T-helper 2 cell treated with Interferon-gamma antibody and Interleukin-4, amounts not matched to agents 5 μg/mL and 100 μg/mL, for 36 hours (primary cell): ENCODE measurements around the gene GMIP.
"Not testable (repeated sequence)": the region's sequence is repeated elsewhere in the genome, so short reads cannot be mapped to it uniquely, and the experiment has no call there.

Experiments
- DNase-seq: peaks from one replicate; pipeline ENCODE4 v3.0.0; 2021; ENCODE audit warnings: low spot score
- H3K27ac Mint-ChIP-seq: one replicate; pipeline ENCODE4 v1.8.0; 2021; ENCODE audit warnings: mild to moderate bottlenecking, mixed read lengths
- H3K27me3 Mint-ChIP-seq: one replicate; pipeline ENCODE4 v1.8.0; 2021; ENCODE audit warnings: low read depth, mixed read lengths
- H3K36me3 Mint-ChIP-seq: one replicate; pipeline ENCODE4 v1.8.0; 2021; ENCODE audit warnings: low read depth, mixed read lengths
- H3K4me1 Mint-ChIP-seq: one replicate; pipeline ENCODE4 v1.8.0; 2021; ENCODE audit warnings: low read depth, mixed read lengths
- H3K4me3 Mint-ChIP-seq: one replicate; pipeline ENCODE4 v1.8.0; 2022; ENCODE audit warnings: mild to moderate bottlenecking, moderate library complexity, mixed read lengths
- H3K9me3 Mint-ChIP-seq: one replicate; pipeline ENCODE4 v1.8.0; 2021; ENCODE audit warnings: mixed read lengths

Gene GMIP

DNA sequence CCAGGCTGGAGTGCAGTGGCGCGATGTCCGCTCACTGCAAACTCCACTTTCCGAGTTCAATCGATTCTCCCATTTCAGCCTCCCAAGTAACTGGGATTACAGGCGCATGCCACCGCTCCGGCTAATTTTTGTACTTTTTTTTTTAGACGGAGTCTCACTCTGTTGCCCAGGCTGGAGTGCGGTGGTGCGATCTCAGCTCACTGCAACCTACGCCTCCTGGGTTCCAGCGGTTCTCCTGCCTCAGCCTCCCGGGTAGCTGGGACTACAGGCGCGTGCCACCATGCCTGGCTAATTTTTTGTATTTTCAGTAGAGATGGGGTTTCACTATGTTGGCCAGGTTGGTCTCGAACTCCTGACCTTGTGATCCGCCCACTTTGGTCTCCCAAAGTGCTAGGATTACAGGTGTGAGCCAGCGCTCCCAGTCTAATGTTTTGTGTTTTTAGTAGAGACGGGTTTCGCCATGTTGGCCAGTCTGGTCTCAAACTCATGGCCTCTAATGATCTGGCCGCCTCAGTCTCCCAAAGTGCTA is 22.0 kb upstream of the GMIP start:
- not testable (repeated sequence) for DNase-seq, H3K27me3 Mint-ChIP-seq, H3K9me3 Mint-ChIP-seq, H3K27ac Mint-ChIP-seq
- Mint-ChIP-seq H3K4me1 (peaks cover 33% of the 10 kb centered on the region), H3K36me3 (peaks cover 40% of the 10 kb centered on the region), H3K4me3 (peak overlapping the region; percentile 34)

DNA sequence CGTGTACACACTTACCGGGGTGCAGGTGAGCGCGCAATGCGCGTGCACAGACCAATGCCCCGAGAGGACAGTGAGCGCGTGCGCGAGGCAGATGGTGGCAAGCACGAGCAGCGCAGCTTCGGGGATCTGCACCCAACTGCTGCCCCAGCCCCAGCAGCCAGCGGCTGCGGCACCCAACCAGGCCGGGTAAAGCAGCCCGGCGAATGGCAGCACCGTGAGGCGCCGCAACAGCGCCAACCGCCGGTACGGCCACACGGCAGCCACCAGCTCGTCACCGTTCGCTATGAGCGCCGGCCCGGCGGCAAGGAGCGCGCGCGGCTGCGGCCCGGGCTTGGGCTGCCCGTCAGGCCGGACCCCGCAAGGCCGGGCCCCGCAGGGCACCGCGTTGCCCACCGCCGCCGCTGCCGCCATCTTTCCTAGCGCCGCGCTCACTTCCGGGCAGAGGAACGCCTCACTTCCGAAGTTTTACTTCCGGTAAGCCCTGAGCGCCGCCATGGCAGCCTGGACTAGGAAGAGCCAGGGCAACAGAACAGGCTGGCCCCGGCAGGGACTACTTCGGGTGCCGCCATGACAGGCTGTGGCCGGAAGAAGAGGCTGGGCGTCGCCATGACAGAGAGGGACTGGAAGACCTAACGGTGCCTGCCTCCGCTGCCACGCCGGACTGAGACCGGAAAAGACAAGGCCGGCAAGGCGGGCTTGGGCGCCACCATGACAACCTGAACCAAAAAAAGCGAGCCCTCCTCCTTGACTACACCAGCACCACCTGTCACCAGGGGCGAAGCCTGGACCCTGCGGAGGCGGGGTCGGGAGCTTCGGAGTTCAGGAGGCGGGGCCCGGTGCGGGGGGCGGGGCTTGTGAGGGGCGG is 20.0 kb upstream of the GMIP start, which contains the start of gene ATP13A1:
Gene ATP13A1, minus strand, starts transcription at position 421 of the 865 bp plus-strand sequence. Its CDS starts 10 bp downstream, at position 411.
- Mint-ChIP-seq H3K4me1 (peaks cover 30% of the 10 kb centered on the region), H3K4me3 (peak within 1 kb of the TSS; percentile 91), H3K36me3 (peaks cover 37% of the 10 kb centered on the region)

DNA sequence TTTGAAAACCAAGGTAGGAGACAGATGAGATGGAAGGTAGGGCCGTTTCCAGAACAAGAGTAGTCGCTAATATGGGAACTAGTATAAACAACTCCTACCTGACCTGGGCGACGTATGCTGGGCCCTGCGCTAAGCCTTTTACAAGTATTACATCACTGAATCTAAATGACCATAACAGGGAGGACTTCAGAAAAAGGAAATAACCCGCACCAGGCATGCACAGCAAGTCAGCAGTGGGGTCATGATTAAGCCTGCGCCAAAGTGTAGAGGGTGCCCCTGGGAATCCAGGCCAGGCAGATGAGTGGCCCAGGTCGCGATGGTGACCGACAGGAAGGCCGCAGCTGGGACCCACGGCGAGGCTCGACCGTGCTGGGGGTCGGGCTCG is 19.4 kb upstream of the GMIP start:
- H3K4me1 Mint-ChIP-seq: peaks cover 24% of the 10 kb centered on the region
- H3K36me3 Mint-ChIP-seq: peaks cover 38% of the 10 kb centered on the region
- H3K9me3 Mint-ChIP-seq: peaks cover 4% of the 10 kb centered on the region
- H3K4me3 Mint-ChIP-seq: peak overlapping the region; percentile 90
- DNase-seq: no peak
- no peaks in the 10 kb centered on the region for H3K27me3 Mint-ChIP-seq
- H3K27ac Mint-ChIP-seq: peak overlapping the region; percentile 90

More for the DNA sequence above, 20.0 kb upstream of the GMIP start, which contains the start of gene ATP13A1:
- Mint-ChIP-seq H3K9me3 (peaks cover 4% of the 10 kb centered on the region), H3K27me3 (no peaks in the 10 kb centered on the region), H3K27ac (peak within 1 kb of the TSS; percentile 99)
- DNase-seq: peak; percentile 94

DNA sequence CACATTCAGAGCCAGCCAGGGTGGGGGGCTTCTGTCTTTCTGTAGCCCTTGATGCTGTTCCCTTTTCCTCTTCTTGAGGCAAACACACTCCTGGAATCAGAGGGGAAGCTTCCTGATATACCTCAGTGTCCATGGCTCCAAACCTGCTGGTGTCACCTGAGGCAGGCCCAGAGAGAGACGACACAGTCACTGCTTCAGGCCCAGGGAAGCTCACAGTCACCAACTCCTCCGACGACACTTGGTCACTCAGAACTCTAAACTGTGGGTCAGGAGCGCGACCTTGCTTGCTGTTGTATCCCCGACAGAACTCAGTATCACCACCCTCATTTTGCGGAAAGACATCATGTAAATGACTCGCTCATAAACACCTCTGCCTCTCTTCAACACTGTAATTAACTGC is 18.9 kb upstream of the GMIP start:
- H3K4me3 Mint-ChIP-seq: peak overlapping the region; percentile 90
- H3K4me1 Mint-ChIP-seq: peaks cover 21% of the 10 kb centered on the region
- DNase-seq: no peak
- H3K27ac Mint-ChIP-seq: peak overlapping the region; percentile 90
- H3K27me3 Mint-ChIP-seq: no peaks in the 10 kb centered on the region
- H3K36me3 Mint-ChIP-seq: peaks cover 38% of the 10 kb centered on the region
- H3K9me3 Mint-ChIP-seq: peaks cover 4% of the 10 kb centered on the region

DNA sequence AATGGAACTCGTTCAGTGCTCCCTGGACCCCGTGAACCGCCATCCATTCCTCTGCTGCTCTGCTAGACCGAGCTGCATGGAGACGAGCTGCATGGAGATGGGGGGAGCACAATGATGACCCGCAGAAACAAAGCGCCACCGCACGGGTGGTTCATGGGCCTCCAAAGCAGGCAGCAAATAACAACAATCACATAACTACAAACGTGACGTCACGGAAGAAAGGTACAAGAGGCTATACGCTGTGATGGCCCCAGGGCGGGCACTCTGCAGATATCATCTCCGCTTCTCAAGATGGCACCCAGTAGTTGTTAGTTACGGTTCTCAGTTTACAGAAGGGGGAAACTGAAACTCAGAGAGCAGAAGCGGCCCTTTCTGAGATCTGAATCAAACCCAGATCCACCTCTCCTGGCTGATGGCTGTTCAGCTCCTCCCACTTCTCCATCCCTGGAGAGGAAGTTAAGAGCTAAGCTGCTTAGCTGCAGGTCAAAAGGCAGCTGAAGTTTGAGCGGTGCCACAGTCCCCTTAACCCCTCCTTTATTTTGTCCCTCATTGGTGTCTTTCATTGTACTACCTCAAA is 18.3 kb upstream of the GMIP start:
- Mint-ChIP-seq H3K36me3 (peaks cover 39% of the 10 kb centered on the region), H3K9me3 (peaks cover 1% of the 10 kb centered on the region), H3K27ac (peak overlapping the region; percentile 90), H3K4me3 (peak overlapping the region; percentile 90), H3K4me1 (peaks cover 21% of the 10 kb centered on the region), H3K27me3 (no peaks in the 10 kb centered on the region)
- peak; percentile 26 for DNase-seq

DNA sequence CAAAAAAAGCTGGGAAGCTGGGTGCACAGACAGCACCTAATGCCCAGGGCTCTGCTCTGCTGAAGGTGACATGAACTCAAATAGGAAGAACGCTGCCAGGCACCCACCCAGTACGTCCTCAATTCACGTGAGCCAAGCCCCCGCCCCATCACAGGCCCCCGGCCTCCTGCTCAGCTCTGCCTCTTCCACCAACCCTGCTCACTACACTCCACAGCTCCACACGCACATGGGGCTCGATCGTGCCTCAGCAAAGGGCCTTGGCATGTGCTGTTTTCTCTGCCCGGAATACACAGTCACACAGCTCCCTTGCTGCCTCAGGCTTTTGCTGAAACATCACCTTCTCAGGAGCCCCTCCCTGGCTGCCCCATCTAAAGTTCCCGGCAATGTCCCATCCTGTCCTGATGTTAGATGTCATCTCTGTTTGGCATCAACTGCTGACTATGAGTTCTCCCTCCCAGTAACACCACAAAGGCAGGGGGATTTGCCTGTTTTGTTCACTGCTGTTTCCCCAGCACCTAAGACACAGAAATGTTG is 17.8 kb upstream of the GMIP start:
- H3K36me3 Mint-ChIP-seq: peaks cover 38% of the 10 kb centered on the region
- no peaks in the 10 kb centered on the region for H3K27me3 Mint-ChIP-seq
- H3K27ac Mint-ChIP-seq: peak overlapping the region; percentile 90
- peak overlapping the region; percentile 90 for H3K4me3 Mint-ChIP-seq
- peaks cover 21% of the 10 kb centered on the region for H3K4me1 Mint-ChIP-seq
- no peak for DNase-seq
- H3K9me3 Mint-ChIP-seq: no peaks in the 10 kb centered on the region

DNA sequence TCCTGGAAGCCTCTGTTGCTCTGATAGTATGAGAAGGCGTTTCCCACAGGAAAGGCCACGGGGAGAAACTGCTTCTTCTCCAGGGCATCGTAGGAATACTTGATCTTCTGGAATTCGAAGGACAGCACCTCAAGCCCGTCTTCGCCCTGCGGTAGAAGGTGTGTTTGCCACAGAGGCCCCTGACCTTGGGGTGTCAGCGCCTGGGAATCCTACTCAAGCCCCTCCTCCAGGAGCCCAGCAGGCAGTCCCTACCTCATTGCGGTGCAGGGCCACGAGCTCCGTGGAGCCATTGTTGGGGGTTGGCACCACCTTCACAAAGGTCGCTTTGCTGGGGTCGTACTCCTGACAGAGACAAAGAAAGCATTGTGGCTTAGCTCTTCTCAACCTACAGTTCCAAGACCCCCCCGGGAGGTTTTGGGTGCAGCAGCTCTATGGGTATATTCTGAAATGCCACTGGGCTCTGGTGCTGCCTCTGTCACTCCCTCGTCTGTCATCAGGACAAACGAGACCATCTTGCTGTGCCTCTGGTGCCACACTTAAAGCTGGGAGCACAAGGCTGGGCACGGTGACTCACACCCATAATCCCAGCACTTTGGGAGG is 16.3 kb upstream of the GMIP start:
- H3K4me1 Mint-ChIP-seq: peaks cover 21% of the 10 kb centered on the region
- no peaks in the 10 kb centered on the region for H3K27me3 Mint-ChIP-seq
- peaks cover 45% of the 10 kb centered on the region for H3K36me3 Mint-ChIP-seq
- H3K27ac Mint-ChIP-seq: no peak overlapping the region
- DNase-seq: no peak
- no peak overlapping the region for H3K4me3 Mint-ChIP-seq
- H3K9me3 Mint-ChIP-seq: no peaks in the 10 kb centered on the region

DNA sequence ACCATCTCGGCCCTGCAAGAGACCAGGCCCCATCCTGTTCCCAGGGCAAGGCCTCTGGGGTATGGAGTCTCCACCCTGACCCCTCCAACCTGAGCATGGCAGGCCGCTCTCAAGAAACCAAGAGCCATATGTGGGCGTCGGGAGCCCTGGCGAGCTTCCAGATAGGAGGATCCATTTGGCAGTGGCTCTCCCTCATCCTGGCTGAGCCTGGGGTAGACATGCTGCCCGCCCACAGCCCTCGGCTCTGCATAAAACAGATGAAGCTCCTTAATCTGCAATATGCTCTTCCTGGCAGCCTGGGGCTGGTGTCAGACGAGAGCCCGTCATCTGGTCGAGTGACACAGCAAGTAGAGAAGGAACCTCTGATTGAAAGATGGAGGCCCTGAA is 13.9 kb upstream of the GMIP start:
- no peaks in the 10 kb centered on the region for H3K9me3 Mint-ChIP-seq
- no peaks in the 10 kb centered on the region for H3K27me3 Mint-ChIP-seq
- H3K36me3 Mint-ChIP-seq: peaks cover 57% of the 10 kb centered on the region
- DNase-seq: no peak
- peaks cover 15% of the 10 kb centered on the region for H3K4me1 Mint-ChIP-seq
- no peak overlapping the region for H3K4me3 Mint-ChIP-seq
- no peak overlapping the region for H3K27ac Mint-ChIP-seq

DNA sequence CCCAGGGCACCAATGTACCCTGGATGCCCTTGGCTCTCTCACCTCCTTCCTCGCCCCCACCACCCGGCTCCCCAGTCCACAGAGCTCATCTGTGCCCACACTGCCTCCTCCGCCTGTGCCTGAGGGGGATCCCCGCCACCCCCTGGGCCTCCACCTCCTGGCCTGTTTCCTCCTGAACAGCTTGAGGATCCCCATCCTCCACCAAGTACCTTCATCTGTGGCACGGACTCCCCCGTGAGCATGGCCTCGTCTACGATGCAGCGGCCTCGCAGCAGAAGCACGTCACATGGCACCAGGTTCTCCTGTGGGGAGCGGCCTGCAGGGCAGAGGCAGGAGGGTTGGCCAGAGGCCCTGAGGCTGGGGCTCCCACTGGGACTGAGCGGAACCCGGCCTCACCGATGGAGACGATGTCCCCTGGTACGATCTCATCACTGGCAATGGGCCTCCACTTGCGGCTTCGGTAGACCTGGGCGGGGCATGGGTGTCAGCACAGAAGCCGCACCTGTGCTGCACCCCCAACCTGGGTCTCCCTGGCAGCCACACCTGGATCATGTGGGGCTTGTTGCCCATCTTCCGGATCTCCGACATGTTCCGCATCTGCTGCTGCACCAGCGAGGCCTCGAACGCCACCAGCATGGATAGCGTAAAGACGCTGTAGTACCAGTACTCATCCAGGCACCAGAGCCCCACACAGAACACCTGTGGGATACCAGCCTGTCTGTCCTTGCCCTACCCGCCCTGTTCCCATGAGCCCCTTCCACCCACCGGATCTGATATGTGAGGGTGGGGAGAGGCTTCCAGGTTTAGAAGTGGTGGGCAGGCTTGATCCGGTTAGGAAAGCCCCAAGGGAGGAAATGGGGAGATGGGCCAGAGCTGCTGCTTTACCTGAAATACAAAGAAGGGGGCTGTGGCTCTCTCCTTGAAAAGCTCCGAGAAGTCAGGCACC is 13.3 kb upstream of the GMIP start:
- Mint-ChIP-seq H3K27me3 (no peaks in the 10 kb centered on the region), H3K27ac (no peak overlapping the region), H3K4me3 (no peak overlapping the region), H3K4me1 (peaks cover 8% of the 10 kb centered on the region), H3K9me3 (no peaks in the 10 kb centered on the region), H3K36me3 (peaks cover 56% of the 10 kb centered on the region)
- DNase-seq: no peak

DNA sequence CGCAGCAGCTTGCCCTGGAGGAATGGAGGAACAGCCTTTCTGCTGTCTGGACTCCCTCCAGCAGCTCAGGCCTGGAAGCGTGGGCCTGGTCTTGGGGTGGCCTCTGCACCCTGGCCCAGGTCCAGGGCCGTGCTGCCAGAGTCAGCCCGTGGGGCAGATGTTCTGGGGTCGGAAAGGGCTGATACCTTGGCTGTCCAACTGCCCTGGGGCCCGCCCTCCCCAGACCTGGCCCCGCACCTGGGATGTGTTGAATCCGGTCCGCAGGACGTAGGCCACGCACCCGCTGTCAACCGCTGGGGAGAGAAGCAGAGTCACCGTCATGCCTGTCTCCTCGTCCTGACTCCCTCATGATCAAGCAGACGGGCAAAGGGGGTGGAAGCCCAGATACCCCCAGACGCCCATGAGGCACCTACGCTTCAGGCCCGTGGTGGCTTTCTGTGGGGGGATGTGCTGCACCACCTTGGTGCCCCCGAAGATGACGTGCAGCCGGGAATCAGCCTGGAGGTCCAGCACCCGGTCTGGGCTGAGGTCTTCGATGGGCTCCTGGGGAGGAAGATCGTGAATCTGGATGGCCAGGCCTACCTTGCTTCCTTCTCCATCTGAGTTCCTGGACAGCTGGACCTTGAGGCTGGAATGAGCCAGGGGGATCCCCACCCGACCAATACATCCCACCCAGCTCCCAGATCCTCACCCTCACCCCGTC is 12.3 kb upstream of the GMIP start:
- Mint-ChIP-seq H3K4me3 (no peak overlapping the region), H3K27me3 (no peaks in the 10 kb centered on the region), H3K4me1 (no peaks in the 10 kb centered on the region), H3K27ac (no peak overlapping the region), H3K9me3 (no peaks in the 10 kb centered on the region), H3K36me3 (peaks cover 49% of the 10 kb centered on the region)
- DNase-seq: no peak

DNA sequence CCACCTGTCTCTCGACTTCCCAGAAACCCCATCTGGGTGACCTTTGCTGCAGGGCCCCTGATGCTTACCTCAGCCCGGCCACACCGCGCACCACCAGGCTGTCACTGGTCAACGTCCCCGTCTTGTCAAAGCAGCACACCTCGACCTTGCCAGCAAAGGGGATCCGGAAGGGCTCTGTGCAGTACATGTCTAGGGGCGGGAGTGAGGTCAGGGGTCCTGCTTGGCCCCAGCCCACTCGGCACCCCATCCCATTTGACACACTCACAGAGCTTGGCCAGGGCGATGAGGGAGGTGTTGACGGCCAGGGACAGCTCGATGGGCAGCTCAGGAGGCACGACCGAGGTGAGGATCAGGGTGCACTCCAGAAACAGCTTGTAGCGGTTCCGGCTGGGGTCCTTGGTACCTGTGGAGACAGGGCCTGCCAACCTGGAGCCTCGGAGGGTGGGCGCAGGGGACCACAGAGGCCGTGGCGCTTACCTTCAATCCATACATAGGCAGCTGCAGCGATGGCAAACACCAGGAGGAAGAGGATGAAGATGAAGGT is 11.7 kb upstream of the GMIP start:
- no peaks in the 10 kb centered on the region for H3K4me1 Mint-ChIP-seq
- H3K27ac Mint-ChIP-seq: no peak overlapping the region
- H3K9me3 Mint-ChIP-seq: no peaks in the 10 kb centered on the region
- peaks cover 54% of the 10 kb centered on the region for H3K36me3 Mint-ChIP-seq
- H3K4me3 Mint-ChIP-seq: no peak overlapping the region
- no peaks in the 10 kb centered on the region for H3K27me3 Mint-ChIP-seq
- DNase-seq: no peak

DNA sequence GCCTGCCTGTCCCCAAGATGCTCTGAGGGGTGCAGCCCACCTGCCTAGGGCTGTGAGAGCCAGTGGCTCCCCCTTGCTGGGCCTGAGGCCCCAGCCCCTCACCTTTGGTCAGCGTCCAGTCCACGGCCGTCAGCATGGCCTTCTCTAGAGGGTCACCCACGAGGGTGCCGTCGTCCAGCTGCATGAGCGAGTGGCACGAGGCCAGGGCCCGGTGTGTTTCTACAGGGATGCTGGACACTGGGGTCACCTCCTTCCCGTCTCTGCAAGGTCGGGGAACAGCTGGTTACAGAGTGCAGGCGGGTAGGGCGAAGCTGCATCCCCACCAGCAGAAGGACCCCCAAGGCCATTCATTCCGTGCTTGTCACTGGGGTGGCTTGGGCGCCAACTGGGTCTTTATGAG is 11.0 kb upstream of the GMIP start:
- Mint-ChIP-seq H3K4me3 (no peak overlapping the region), H3K9me3 (no peaks in the 10 kb centered on the region), H3K4me1 (no peaks in the 10 kb centered on the region), H3K27me3 (no peaks in the 10 kb centered on the region), H3K27ac (no peak overlapping the region), H3K36me3 (peaks cover 53% of the 10 kb centered on the region)
- no peak for DNase-seq
